ENCODE measurements around the gene TMEM181.
A peak's percentile ranks its signal among the peaks of the same experiment; 100 is the strongest.

The TMEM181 gene

GRCh38 chr6:158645064-158646022 lies 85.5 kb downstream of the TMEM181 start:
- Histone ChIP-seq H3K4me2 (ENCODE audit: low read length) (peak overlapping the region; percentile 96), H3K9ac (ENCODE audit: low read length) (peak overlapping the region; percentile 88), H3K27me3 (ENCODE audit: low read depth, low read length) (no peaks in the 10 kb centered on the region), H2AFZ (ENCODE audit: low read depth, low read length) (peak overlapping the region; percentile 88), H3K36me3 (replicated peaks; ENCODE audit: low read depth, low read length) (peaks cover 10% of the 10 kb centered on the region), H3K9me3 (ENCODE audit: insufficient read depth, low read length) (no peaks in the 10 kb centered on the region), H3K4me1 (ENCODE audit: low read length) (peaks cover 36% of the 10 kb centered on the region), H3K79me2 (ENCODE audit: low read length) (peaks cover 31% of the 10 kb centered on the region), H4K20me1 (ENCODE audit: insufficient read depth, low read length) (no peaks in the 10 kb centered on the region), H3K4me3 (ENCODE audit: low read length) (peak overlapping the region; percentile 98), H3K27ac (ENCODE audit: low read length) (no peak overlapping the region)
- no peak for TF ChIP-seq CTCF (IDR thresholded peaks at IDR 0.05; ENCODE audit: low read depth, low read length)

GRCh38 chr6:158646023-158646910 lies 86.4 kb downstream of the TMEM181 start:
- Histone ChIP-seq H3K4me2 (ENCODE audit: low read length) (peak overlapping the region; percentile 96; the same call in 1 of the 2 replicates), H2AFZ (ENCODE audit: low read depth, low read length) (no peak overlapping the region), H3K27ac (ENCODE audit: low read length) (no peak overlapping the region)

GRCh38 chr6:158647501-158647900 lies 87.6 kb downstream of the TMEM181 start:
- H3K9ac ChIP-seq (ENCODE audit: low read length) = no peak overlapping the region
- no peak overlapping the region for H3K4me3 ChIP-seq (ENCODE audit: low read length)
- H3K27ac ChIP-seq (ENCODE audit: low read length) = no peak overlapping the region
- H3K4me2 ChIP-seq (ENCODE audit: low read length) = no peak overlapping the region
- H2AFZ ChIP-seq (ENCODE audit: low read depth, low read length) = no peak overlapping the region
- no peaks in the 10 kb centered on the region for H4K20me1 ChIP-seq (ENCODE audit: insufficient read depth, low read length)
- H3K79me2 ChIP-seq (ENCODE audit: low read length) = peaks cover 19% of the 10 kb centered on the region
- peaks cover 42% of the 10 kb centered on the region for H3K4me1 ChIP-seq (ENCODE audit: low read length)
- TF ChIP-seq CTCF (IDR thresholded peaks at IDR 0.05; ENCODE audit: low read depth, low read length) (no peak), EZH2phosphoT487 (IDR thresholded peaks at IDR 0.05; ENCODE audit: low read depth) (no peak)
- H3K9me3 ChIP-seq (ENCODE audit: insufficient read depth, low read length) = no peaks in the 10 kb centered on the region
- no peaks in the 10 kb centered on the region for H3K27me3 ChIP-seq (ENCODE audit: low read depth, low read length)
- peaks cover 1% of the 10 kb centered on the region for H3K36me3 ChIP-seq (replicated peaks; ENCODE audit: low read depth, low read length)

More at GRCh38 chr6:158646023-158646910, 86.4 kb downstream of the TMEM181 start:
- no peak overlapping the region for H3K4me3 ChIP-seq (ENCODE audit: low read length)
- peaks cover 10% of the 10 kb centered on the region for H3K36me3 ChIP-seq (replicated peaks; ENCODE audit: low read depth, low read length)
- H3K4me1 ChIP-seq (ENCODE audit: low read length) = peaks cover 42% of the 10 kb centered on the region
- H3K27me3 ChIP-seq (ENCODE audit: low read depth, low read length) = no peaks in the 10 kb centered on the region
- no peak for TF ChIP-seq EZH2phosphoT487 (IDR thresholded peaks at IDR 0.05; ENCODE audit: low read depth)
- TF ChIP-seq CTCF (IDR thresholded peaks at IDR 0.05; ENCODE audit: low read depth, low read length) = no peak
- no peak overlapping the region for H3K9ac ChIP-seq (ENCODE audit: low read length)
- H4K20me1 ChIP-seq (ENCODE audit: insufficient read depth, low read length) = no peaks in the 10 kb centered on the region
- H3K79me2 ChIP-seq (ENCODE audit: low read length) = peaks cover 27% of the 10 kb centered on the region
- H3K9me3 ChIP-seq (ENCODE audit: insufficient read depth, low read length) = no peaks in the 10 kb centered on the region

All from OCI-LY3 (cell line).